Smooth muscle cell (in vitro differentiated cells): ENCODE data around the gene ZNF766. TPM values are rescaled to one million over a fixed set of nuclear protein-coding genes. Genes with fewer than 3 reads are reported as not detected.
A peak's percentile ranks its signal among the peaks of the same experiment; 100 is the strongest.
"Not testable (repeated sequence)": the region's sequence is repeated elsewhere in the genome, so short reads cannot be mapped to it uniquely, and the experiment has no call there.

Experiments
- DNase-seq: peaks from one replicate; lab custom pipeline; 2025; ENCODE audit not compliant: unreplicated experiment; lab: John Stamatoyannopoulos, UW
- H2AFZ ChIP-seq: fragments of 200-600 bp; sonication (generic); 2 replicates; pipeline ENCODE4 v1.6.0; 2016; ENCODE audit warnings: antibody characterized with exemption, low read depth, mild to moderate bottlenecking
- H3F3A ChIP-seq: fragments of 200-600 bp; sonication (generic); 2 replicates; pipeline ENCODE4 v1.6.0; 2017; ENCODE audit warnings: antibody characterized with exemption, low read depth
- H3K27ac ChIP-seq: fragments of 200-600 bp; sonication (generic); 2 replicates; pipeline ENCODE4 v1.5.1; 2016; ENCODE audit warnings: low read depth, mild to moderate bottlenecking
- H3K27me3 ChIP-seq: fragments of 200-600 bp; sonication (generic); 2 replicates; pipeline ENCODE4 v1.6.1; 2016; ENCODE audit warnings: low read depth, mild to moderate bottlenecking
- H3K36me3 ChIP-seq: fragments of 200-600 bp; sonication (generic); 2 replicates; pipeline ENCODE4 v1.5.1; 2016; ENCODE audit warnings: low read depth
- H3K4me1 ChIP-seq: fragments of 200-600 bp; sonication (generic); 2 replicates; pipeline ENCODE4 v1.5.1; 2016; ENCODE audit warnings: low read depth
- H3K4me2 ChIP-seq: fragments of 200-600 bp; sonication (generic); 2 replicates; pipeline ENCODE4 v1.6.0; 2016; ENCODE audit warnings: mild to moderate bottlenecking
- H3K4me3 ChIP-seq: fragments of 200-600 bp; sonication (generic); 2 replicates; pipeline ENCODE4 v1.5.1; 2016; ENCODE audit warnings: mild to moderate bottlenecking
- H3K79me2 ChIP-seq: fragments of 200-600 bp; sonication (generic); 2 replicates; pipeline ENCODE4 v1.6.0; 2016; ENCODE audit warnings: low read depth, mild to moderate bottlenecking
- H3K9ac ChIP-seq: fragments of 200-600 bp; sonication (generic); 2 replicates; pipeline ENCODE4 v1.6.0; 2016; ENCODE audit warnings: low read depth
- H3K9me3 ChIP-seq: fragments of 200-600 bp; sonication (generic); replicated peaks from 2 replicates; pipeline ENCODE4 v1.5.1; 2016; ENCODE audit warnings: low read depth
- H4K20me1 ChIP-seq: fragments of 200-600 bp; sonication (generic); 2 replicates; pipeline ENCODE4 v1.6.0; 2016; ENCODE audit warnings: low read depth
- WGBS: methylation state at CpG from one replicate; pipeline ENCODE4 v1.1.7; 2016; ENCODE audit warnings: low lambda C conversion rate; 5-methylcytosine and 5-hydroxymethylcytosine counted together
- microRNA counts: library from miRNA; unstranded; fragments of <30 nt; microRNA quantifications from one replicate; lab custom pipeline; 2016
- microRNA-seq: library from miRNA; unstranded; fragments of <30 nt; microRNA quantifications from one replicate; pipeline ENCODE4, GENCODE V29; 2016; ENCODE audit warnings: borderline number of aligned reads
- polyA plus RNA-seq: library from polyadenylated mRNA; unstranded; fragments of >200 nt; fragmentation: Nextera tagmentation; extraction: Ambion mirVana; gene quantifications from 2 replicates; pipeline ENCODE4 v1.2.1, GENCODE V29; 2016
- small RNA-seq: library from RNA; depleted of rRNA; stranded (forward); fragments of <200 nt; gene quantifications from one replicate; pipeline ENCODE3, GENCODE V24; 2014
- total RNA-seq: library from RNA; depleted of rRNA; stranded (reverse); fragments of >200 nt; gene quantifications from 2 replicates; pipeline ENCODE4 v1.2.3, GENCODE V29; 2014
- TF ChIP-seq, protein P1 (sequence below): fragments of 200-600 bp; sonication (generic); IDR thresholded peaks from 2 replicates; pipeline ENCODE4 v1.5.1; 2017; ENCODE audit warnings: borderline replicate concordance, mild to moderate bottlenecking, antibody characterized with exemption; ENCODE audit not compliant: insufficient read depth, poor library complexity, severe bottlenecking

The ZNF766 gene
- total and polyA plus RNA-seq, 2 experiments from 2014 or later = 15.6 to 18.7 TPM

DNA sequence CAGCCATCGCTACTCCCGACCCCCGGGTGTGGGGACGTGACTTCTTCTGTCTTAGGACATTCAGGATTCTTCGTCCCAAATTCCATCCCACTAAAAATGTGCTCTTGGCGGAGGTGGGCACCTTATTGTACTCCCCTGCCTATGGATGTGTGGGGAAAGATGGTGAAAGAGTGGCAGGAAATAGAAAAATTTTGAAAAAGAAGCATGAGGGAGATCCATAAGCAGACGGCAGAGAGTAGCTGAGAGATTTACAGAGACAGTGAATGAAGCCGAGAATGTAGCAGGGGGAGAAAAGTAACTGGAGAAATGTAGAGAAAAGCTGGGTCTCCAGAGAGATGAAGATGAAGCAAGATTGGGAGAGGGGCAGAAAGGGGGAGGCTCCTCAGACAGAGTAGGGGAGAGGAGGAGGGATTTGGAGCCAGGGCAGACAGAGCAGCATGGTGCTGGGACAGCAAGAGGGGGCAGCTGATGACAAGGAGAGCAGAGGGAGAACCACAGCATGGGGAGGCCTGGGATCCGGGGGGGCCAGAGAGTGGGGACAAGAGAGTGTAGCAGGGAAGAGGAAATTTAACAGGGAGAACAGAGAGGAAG, 67.5 kb downstream of the ZNF766 start:
- no peaks in the 10 kb centered on the region for H3K27me3 ChIP-seq
- H3K79me2 ChIP-seq = no peaks in the 10 kb centered on the region
- TF ChIP-seq, protein P1, sequence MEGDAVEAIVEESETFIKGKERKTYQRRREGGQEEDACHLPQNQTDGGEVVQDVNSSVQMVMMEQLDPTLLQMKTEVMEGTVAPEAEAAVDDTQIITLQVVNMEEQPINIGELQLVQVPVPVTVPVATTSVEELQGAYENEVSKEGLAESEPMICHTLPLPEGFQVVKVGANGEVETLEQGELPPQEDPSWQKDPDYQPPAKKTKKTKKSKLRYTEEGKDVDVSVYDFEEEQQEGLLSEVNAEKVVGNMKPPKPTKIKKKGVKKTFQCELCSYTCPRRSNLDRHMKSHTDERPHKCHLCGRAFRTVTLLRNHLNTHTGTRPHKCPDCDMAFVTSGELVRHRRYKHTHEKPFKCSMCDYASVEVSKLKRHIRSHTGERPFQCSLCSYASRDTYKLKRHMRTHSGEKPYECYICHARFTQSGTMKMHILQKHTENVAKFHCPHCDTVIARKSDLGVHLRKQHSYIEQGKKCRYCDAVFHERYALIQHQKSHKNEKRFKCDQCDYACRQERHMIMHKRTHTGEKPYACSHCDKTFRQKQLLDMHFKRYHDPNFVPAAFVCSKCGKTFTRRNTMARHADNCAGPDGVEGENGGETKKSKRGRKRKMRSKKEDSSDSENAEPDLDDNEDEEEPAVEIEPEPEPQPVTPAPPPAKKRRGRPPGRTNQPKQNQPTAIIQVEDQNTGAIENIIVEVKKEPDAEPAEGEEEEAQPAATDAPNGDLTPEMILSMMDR = no peak
- no peaks in the 10 kb centered on the region for H3K4me1 ChIP-seq
- no peaks in the 10 kb centered on the region for H4K20me1 ChIP-seq
- peak overlapping the region; percentile 95 for H3K9ac ChIP-seq
- no peaks in the 10 kb centered on the region for H3F3A ChIP-seq
- peaks cover 3% of the 10 kb centered on the region for H3K9me3 ChIP-seq
- H3K27ac ChIP-seq = peak overlapping the region; percentile 84
- H3K4me3 ChIP-seq = peak overlapping the region; percentile 96
- WGBS = 11% methylated on average over 9 of the region's 9 CpGs
- peak overlapping the region; percentile 93 for H2AFZ ChIP-seq
- DNase-seq = no peak
- no peaks in the 10 kb centered on the region for H3K36me3 ChIP-seq
- H3K4me2 ChIP-seq = peak overlapping the region; percentile 100

DNA sequence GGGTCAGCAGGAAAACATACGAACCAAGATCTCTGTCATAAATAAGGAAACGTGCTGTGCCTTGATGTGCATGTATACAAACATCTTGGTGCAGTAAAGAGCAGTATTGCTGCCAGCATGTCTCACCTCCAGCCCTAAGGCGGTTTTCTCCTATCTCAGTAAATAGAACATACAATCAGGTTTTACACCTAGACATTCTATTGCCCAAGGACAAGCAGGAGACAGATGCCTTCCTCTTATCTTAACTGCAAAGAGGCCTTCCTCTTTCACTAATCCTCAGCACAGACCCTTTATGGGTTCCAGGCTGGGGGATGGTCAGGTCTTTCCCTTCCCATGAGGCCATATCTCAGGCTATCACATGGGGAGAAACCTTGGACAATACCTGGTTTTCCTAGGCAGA, 69.6 kb downstream of the ZNF766 start:
- 80% methylated on average over 3 of the region's 3 CpGs for WGBS
- not testable (repeated sequence) for H4K20me1 ChIP-seq, H3K79me2 ChIP-seq, H3K4me2 ChIP-seq, H3K9ac ChIP-seq, H2AFZ ChIP-seq, H3K27me3 ChIP-seq, H3K27ac ChIP-seq, DNase-seq, H3K4me1 ChIP-seq, H3K36me3 ChIP-seq, H3F3A ChIP-seq, H3K4me3 ChIP-seq, H3K9me3 ChIP-seq

DNA sequence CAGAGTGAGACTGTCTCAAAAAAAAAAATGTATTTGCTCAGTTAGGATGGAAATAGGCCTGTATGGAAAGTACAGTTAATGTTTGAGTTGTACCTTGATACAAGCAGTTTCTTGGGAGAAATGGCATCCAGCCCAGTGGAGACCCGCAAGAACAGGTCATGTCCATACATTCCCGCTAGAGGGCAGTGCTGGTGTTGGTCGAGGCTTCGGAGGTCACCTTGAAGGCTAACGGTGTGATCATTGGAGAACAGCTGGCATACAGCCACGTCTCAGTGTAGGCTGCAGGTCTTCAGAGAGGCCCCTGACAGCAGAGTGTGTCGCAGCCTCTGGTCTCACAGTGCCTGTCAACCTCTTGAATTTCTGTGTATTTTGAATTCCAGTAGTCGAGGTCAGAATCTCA, 74.2 kb downstream of the ZNF766 start:
- WGBS = 29% methylated on average over 8 of the region's 8 CpGs

DNA sequence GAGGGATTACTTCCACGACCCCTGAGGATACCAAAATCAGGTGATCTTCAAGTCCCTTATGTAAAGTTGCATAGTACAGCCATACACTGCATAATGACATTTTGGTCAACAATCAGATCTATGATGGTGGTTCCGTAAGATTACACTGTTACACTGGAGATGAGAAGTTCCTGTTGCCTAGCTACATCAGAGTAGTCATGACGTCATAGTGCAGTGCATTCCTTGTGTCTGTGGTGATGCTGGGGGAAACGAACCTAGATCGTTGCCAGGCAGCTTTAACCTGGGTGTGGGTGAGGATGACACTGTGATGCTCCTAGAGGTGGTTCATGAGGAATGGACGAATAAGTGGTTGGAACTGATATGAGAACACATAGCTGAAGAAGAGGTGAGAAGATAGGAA, 75.8 kb downstream of the ZNF766 start:
- Histone ChIP-seq H3K79me2 (no peaks in the 10 kb centered on the region), H2AFZ (no peak overlapping the region), H3K4me3 (no peak overlapping the region), H3F3A (no peaks in the 10 kb centered on the region), H4K20me1 (no peaks in the 10 kb centered on the region), H3K27ac (no peak overlapping the region), H3K27me3 (no peaks in the 10 kb centered on the region), H3K4me1 (no peaks in the 10 kb centered on the region), H3K36me3 (peaks cover 19% of the 10 kb centered on the region), H3K9ac (no peak overlapping the region), H3K4me2 (no peak overlapping the region), H3K9me3 (no peaks in the 10 kb centered on the region)
- WGBS = 91% methylated on average over 6 of the region's 6 CpGs
- TF ChIP-seq, protein P1 = no peak
- DNase-seq = no peak

More for the DNA sequence above, 74.2 kb downstream of the ZNF766 start:
- H3K4me3 ChIP-seq = no peak overlapping the region
- no peak overlapping the region for H3K9ac ChIP-seq
- peaks cover 12% of the 10 kb centered on the region for H3K36me3 ChIP-seq
- no peaks in the 10 kb centered on the region for H3K27me3 ChIP-seq
- H2AFZ ChIP-seq = no peak overlapping the region
- DNase-seq = no peak
- no peaks in the 10 kb centered on the region for H4K20me1 ChIP-seq
- H3K4me2 ChIP-seq = no peak overlapping the region
- TF ChIP-seq, protein P1 = peak; percentile 58
- no peaks in the 10 kb centered on the region for H3K79me2 ChIP-seq
- no peaks in the 10 kb centered on the region for H3K4me1 ChIP-seq
- H3K27ac ChIP-seq = no peak overlapping the region
- no peaks in the 10 kb centered on the region for H3F3A ChIP-seq
- no peaks in the 10 kb centered on the region for H3K9me3 ChIP-seq

MicroRNAs encoded within 50 kb of the gene (microRNA counts, 767-probe panel; counts per million panel counts)
- microRNA hsa-miR-643 (lab: Ali Mortazavi, UCI) = 183 counts per million

Small RNA genes within 50 kb of the gene (microRNA-seq; reads per million reads assigned to microRNA genes)
- 2.3 reads per million for gene MIR643
- not detected for gene MIR6801

Small RNA genes within 50 kb of the gene (small RNA-seq; reads per million reads assigned to genes)
- gene MIR643 = not detected
- not detected for gene MIR6801
- not detected for gene RF00019

Other genes starting within 250 kb of the ZNF766 start
- 11.1 and 17.8 TPM in 2 replicates for gene ZNF614, start 241.2 kb upstream of the ZNF766 start, total RNA-seq
- 5.9 and 7.9 TPM in 2 replicates for gene ZNF614, start 241.2 kb upstream of the ZNF766 start, polyA plus RNA-seq
- gene ZNF432, start 220.7 kb upstream of the ZNF766 start, total RNA-seq = 18.3 and 29.9 TPM in 2 replicates
- gene ZNF432, start 220.7 kb upstream of the ZNF766 start, polyA plus RNA-seq = 4.2 and 6.3 TPM in 2 replicates
- 37.4 and 50.6 TPM in 2 replicates for gene ZNF841, start 173.8 kb upstream of the ZNF766 start, total RNA-seq
- gene ZNF841, start 173.8 kb upstream of the ZNF766 start, polyA plus RNA-seq = 7.8 and 7.9 TPM in 2 replicates
- gene ZNF616, start 129.6 kb upstream of the ZNF766 start, total RNA-seq = 11.3 and 13.2 TPM in 2 replicates
- gene ZNF616, start 129.6 kb upstream of the ZNF766 start, polyA plus RNA-seq = 4.8 and 8.7 TPM in 2 replicates
- 5.7 TPM in 2 replicates for gene ZNF836, start 98.0 kb upstream of the ZNF766 start, total RNA-seq
- 3.2 and 3.3 TPM in 2 replicates for gene ZNF836, start 98.0 kb upstream of the ZNF766 start, polyA plus RNA-seq
- gene PPP2R1A, start 79.5 kb upstream of the ZNF766 start, total RNA-seq = 121 and 160 TPM in 2 replicates
- 256 and 265 TPM in 2 replicates for gene PPP2R1A, start 79.5 kb upstream of the ZNF766 start, polyA plus RNA-seq
- gene ZNF480, start 27.6 kb downstream of the ZNF766 start, total RNA-seq = 7.4 and 7.5 TPM in 2 replicates
- gene ZNF480, start 27.6 kb downstream of the ZNF766 start, polyA plus RNA-seq = 10.7 and 11.0 TPM in 2 replicates
- gene ZNF610, start 66.7 kb downstream of the ZNF766 start, total RNA-seq = 6.0 and 16.0 TPM in 2 replicates
- 3.3 and 3.7 TPM in 2 replicates for gene ZNF610, start 66.7 kb downstream of the ZNF766 start, polyA plus RNA-seq
- 19.7 and 25.3 TPM in 2 replicates for gene ZNF880, start 100.3 kb downstream of the ZNF766 start, total RNA-seq
- 21.9 and 26.1 TPM in 2 replicates for gene ZNF880, start 100.3 kb downstream of the ZNF766 start, polyA plus RNA-seq
- 21.0 and 33.0 TPM in 2 replicates for gene ZNF528, start 128.3 kb downstream of the ZNF766 start, total RNA-seq
- 16.3 and 21.7 TPM in 2 replicates for gene ZNF528, start 128.3 kb downstream of the ZNF766 start, polyA plus RNA-seq
- gene ZNF534, start 159.6 kb downstream of the ZNF766 start, total RNA-seq = not detected in 2 replicates
- 0.23 and 0.54 TPM in 2 replicates for gene ZNF534, start 159.6 kb downstream of the ZNF766 start, polyA plus RNA-seq
- gene ZNF578, start 184.0 kb downstream of the ZNF766 start, total RNA-seq = 0.04 and 0.99 TPM in 2 replicates
- gene ZNF578, start 184.0 kb downstream of the ZNF766 start, polyA plus RNA-seq = 0.12 TPM in 1 of 2 replicates, not detected in the other